CD4-positive, alpha-beta T cell (primary cell): ENCODE data around the gene CLEC5A. TPM values are rescaled to one million over a fixed set of nuclear protein-coding genes. Genes with fewer than 3 reads are reported as not detected.

Source experiments
- ATAC-seq: fragments of 200-7000 bp; cut with Tn5 transposase; one replicate; pipeline ENCODE4 v1.10.0; 2022; ENCODE audit warnings: mild to moderate bottlenecking; ENCODE audit not compliant: poor library complexity
- CTCF ChIA-PET: fragments of 350-600 bp; sonication (Branson Sonifier 250); formaldehyde crosslinking; loops from one replicate; lab custom pipeline; 2021; ENCODE audit warnings: antibody characterized with exemption, inconsistent platforms; lab: Charles Lee
- POLR2A ChIA-PET: fragments of 350-600 bp; sonication (Branson Sonifier 250); formaldehyde crosslinking; loops from one replicate; lab custom pipeline; 2021; ENCODE audit warnings: antibody characterized with exemption, inconsistent platforms; lab: Charles Lee
- DNase-seq, 14 experiments: peaks; one replicate each; pipeline ENCODE4 v3.0.0-alpha.2; 2013 to 2020; ENCODE audit warnings: mixed read lengths in 2 of 14
- H3K27ac ChIP-seq, 2 donors: one replicate each; pipeline versions ENCODE4 v1.5.1 to v1.7.0; 2013; ENCODE audit warnings: low read length in 2 of 2, low read depth in 1 of 2, mild to moderate bottlenecking in 1 of 2
- H3K27me3 ChIP-seq, 2 experiments: 1 replicate in 1 of 2; 2 replicates in 1 of 2; pipeline versions ENCODE4 v1.6.1 to v1.7.0; 2013; ENCODE audit warnings: low read length in 2 of 2, control low read depth in 1 of 2, mild to moderate bottlenecking in 1 of 2, moderate library complexity in 1 of 2; ENCODE audit not compliant: insufficient read depth in 2 of 2, control insufficient read depth in 1 of 2
- H3K36me3 ChIP-seq: one replicate; pipeline ENCODE4 v1.6.1; 2013; ENCODE audit warnings: low read length, control low read depth; ENCODE audit not compliant: insufficient read depth
- H3K4me1 ChIP-seq: one replicate; pipeline ENCODE4 v1.6.1; 2013; ENCODE audit warnings: low read length, control low read depth; ENCODE audit not compliant: insufficient read depth
- H3K4me3 ChIP-seq: one replicate; pipeline ENCODE4 v1.5.1; 2013; ENCODE audit warnings: mild to moderate bottlenecking, low read length, moderate library complexity
- H3K9me3 ChIP-seq, 2 experiments: 1 replicate in 1 of 2; 2 replicates in 1 of 2; pipeline versions ENCODE4 v1.6.1 to v1.7.0; 2013; ENCODE audit warnings: low read length in 2 of 2, mild to moderate bottlenecking in 2 of 2, control low read depth in 1 of 2, moderate library complexity in 1 of 2; ENCODE audit not compliant: control insufficient read depth in 1 of 2, insufficient read depth in 1 of 2
- H3K27ac Mint-ChIP-seq: one replicate; pipeline ENCODE4 v1.8.0; 2020; ENCODE audit warnings: mixed read lengths
- H3K27me3 Mint-ChIP-seq: one replicate; pipeline ENCODE4 v1.8.0; 2021; ENCODE audit warnings: mixed read lengths
- H3K36me3 Mint-ChIP-seq: one replicate; pipeline ENCODE4 v1.8.0; 2021; ENCODE audit warnings: low read depth, mixed read lengths
- H3K4me1 Mint-ChIP-seq: one replicate; pipeline ENCODE4 v1.8.0; 2021; ENCODE audit warnings: low read depth, mixed read lengths
- H3K4me3 Mint-ChIP-seq: one replicate; pipeline ENCODE4 v1.8.0; 2020; ENCODE audit warnings: mild to moderate bottlenecking, mixed read lengths
- H3K9me3 Mint-ChIP-seq: one replicate; pipeline ENCODE4 v1.8.0; 2020; ENCODE audit warnings: mixed read lengths
- intact Hi-C, 2 experiments: fragments of 100-400 bp; cut with DNase I in 1 of 2; cut with micrococcal nuclease in 1 of 2; formaldehyde crosslinking; loops; one replicate each; pipeline versions ENCODE4 v1.15.1 to v1.9.0; 2023 to 2025; cut with DNase I, micrococcal nuclease
- total RNA-seq, 174 experiments: library from RNA in 2 of 174; stranded (reverse) in 2 of 174; gene quantifications; one replicate each; pipeline ENCODE4 v1.2.3 and lab custom pipeline; 2021 to 2026
- TF ChIP-seq, protein P1 (sequence below): fragments of 200-600 bp; IDR thresholded peaks from one replicate; pipeline ENCODE4 v1.8.0; 2022; ENCODE audit warnings: antibody characterized with exemption, mild to moderate bottlenecking

CLEC5A gene
- total RNA-seq, 2 experiments from 2014 or later, result not detected

DNA sequence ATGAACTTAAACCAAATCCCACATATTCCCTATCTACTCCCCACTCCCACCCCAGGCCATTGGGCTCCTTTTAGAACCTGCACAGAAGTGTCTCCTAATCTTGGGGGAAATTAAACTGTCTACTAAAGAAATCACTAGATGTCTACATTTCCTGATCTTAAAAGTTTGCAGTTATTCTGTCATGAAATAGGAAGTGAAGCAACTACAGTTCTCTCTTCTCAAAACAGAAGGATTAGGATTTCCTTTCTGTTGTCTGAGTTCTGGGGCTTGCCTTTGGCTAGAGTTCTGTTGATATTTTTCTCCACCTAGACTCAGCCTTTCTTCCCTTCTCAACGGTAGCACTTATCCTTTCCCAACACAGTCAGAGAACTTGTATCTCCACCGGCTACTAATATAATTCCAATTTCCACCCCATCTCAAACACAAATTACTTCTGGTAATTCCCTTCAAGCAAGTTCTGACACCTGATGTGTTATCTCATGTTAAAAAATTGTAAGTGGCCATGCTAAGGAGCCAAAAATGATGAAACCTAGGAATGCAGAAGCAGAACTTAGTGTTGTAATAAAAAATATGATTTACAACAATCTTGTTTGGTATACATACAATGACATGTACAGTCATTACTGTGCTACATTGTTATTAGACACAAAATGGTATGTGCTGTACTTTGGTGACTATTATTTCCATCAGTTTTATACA lies 18.5 kb downstream of the CLEC5A start:
- intact Hi-C loops, result no loop called here
- Histone ChIP-seq H3K4me1 (no peaks in the 10 kb centered on the region), H3K9me3 (no peaks in the 10 kb centered on the region), H3K36me3 (no peaks in the 10 kb centered on the region), H3K4me3 (no peak overlapping the region), H3K27ac (no peak overlapping the region), H3K27me3 (peaks cover 0 to 2% of the 10 kb centered on the region in 2 experiments)
- TF ChIP-seq, protein P1, sequence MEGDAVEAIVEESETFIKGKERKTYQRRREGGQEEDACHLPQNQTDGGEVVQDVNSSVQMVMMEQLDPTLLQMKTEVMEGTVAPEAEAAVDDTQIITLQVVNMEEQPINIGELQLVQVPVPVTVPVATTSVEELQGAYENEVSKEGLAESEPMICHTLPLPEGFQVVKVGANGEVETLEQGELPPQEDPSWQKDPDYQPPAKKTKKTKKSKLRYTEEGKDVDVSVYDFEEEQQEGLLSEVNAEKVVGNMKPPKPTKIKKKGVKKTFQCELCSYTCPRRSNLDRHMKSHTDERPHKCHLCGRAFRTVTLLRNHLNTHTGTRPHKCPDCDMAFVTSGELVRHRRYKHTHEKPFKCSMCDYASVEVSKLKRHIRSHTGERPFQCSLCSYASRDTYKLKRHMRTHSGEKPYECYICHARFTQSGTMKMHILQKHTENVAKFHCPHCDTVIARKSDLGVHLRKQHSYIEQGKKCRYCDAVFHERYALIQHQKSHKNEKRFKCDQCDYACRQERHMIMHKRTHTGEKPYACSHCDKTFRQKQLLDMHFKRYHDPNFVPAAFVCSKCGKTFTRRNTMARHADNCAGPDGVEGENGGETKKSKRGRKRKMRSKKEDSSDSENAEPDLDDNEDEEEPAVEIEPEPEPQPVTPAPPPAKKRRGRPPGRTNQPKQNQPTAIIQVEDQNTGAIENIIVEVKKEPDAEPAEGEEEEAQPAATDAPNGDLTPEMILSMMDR, result no peak
- no peaks in the 10 kb centered on the region for H3K9me3 Mint-ChIP-seq
- ChIA-PET POLR2A (no interaction called here), CTCF (no interaction called here)
- no peak overlapping the region for H3K4me3 Mint-ChIP-seq
- ATAC-seq (no peak), DNase-seq (no peak)
- H3K36me3 Mint-ChIP-seq, result no peaks in the 10 kb centered on the region
- no peak overlapping the region for H3K27ac Mint-ChIP-seq
- H3K4me1 Mint-ChIP-seq, result no peaks in the 10 kb centered on the region
- peaks cover 11% of the 10 kb centered on the region for H3K27me3 Mint-ChIP-seq

DNA sequence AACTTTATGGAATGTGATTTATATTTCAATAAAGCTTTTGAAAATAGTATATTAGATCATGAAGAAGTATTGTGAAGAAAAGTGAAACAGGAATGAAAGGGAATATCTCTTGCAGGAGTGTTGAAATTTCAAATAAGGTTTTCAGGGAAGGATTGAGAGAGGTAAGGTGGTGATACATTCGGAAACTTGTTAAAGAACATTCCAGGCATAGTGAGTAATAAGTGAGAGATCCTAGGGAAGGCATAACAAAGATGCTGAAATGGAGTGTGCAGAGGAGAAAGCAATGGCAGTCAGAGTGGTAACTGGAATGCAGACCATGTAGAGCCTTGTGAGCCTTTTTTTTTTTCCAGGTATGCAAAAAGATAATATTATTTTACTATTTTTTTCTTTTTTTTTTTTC lies 26.5 kb downstream of the CLEC5A start:
- ATAC-seq, result no peak
- no peak overlapping the region for H3K27ac Mint-ChIP-seq
- CTCF ChIA-PET, result no interaction called here

DNA sequence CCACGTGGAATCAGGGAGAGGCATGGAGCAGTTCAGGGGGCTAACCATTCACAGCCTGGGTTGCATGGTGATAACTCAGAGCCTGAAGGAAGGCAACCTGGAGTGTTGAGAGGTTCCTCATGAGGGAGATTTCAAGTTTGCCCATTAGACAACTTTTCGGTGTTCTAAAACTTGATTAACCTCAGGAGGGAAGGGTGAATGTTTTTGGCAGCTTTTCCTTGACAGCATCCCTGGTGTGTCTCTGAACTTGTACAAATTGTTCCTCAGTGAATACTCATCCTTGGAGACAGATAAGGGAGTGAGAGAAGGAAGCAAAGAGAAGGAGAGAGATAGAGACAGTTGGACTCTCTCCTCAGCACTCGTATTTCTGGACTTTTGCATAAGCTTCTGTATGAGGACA lies 30.7 kb downstream of the CLEC5A start, which contains the start of gene OR9A4:
Gene OR9A4, plus strand, starts transcription at position 301 of the 400 bp plus-strand sequence. CDS start 2,477 bp downstream, outside the sequence.
- H3K4me3 Mint-ChIP-seq, result no peak within 1 kb of the TSS
- Histone ChIP-seq H3K4me1 (no peaks in the 10 kb centered on the region), H3K36me3 (no peaks in the 10 kb centered on the region), H3K27ac (no peak within 1 kb of the TSS), H3K4me3 (no peak within 1 kb of the TSS), H3K9me3 (no peaks in the 10 kb centered on the region), H3K27me3 (no peaks in the 10 kb centered on the region)
- H3K36me3 Mint-ChIP-seq, result no peaks in the 10 kb centered on the region
- intact Hi-C loops, result no loop called here
- peaks cover 2% of the 10 kb centered on the region for H3K9me3 Mint-ChIP-seq
- TF ChIP-seq, protein P1, result no peak
- ChIA-PET CTCF (no interaction called here), POLR2A (no interaction called here)
- peaks cover 1% of the 10 kb centered on the region for H3K27me3 Mint-ChIP-seq
- ATAC-seq (no peak), DNase-seq (no peak)
- no peaks in the 10 kb centered on the region for H3K4me1 Mint-ChIP-seq
- no peak within 1 kb of the TSS for H3K27ac Mint-ChIP-seq

More for the DNA sequence above, 26.5 kb downstream of the CLEC5A start:
- no peak overlapping the region for H3K4me3 ChIP-seq
- H3K4me1 ChIP-seq, result no peaks in the 10 kb centered on the region
- H3K9me3 Mint-ChIP-seq, result peaks cover 2% of the 10 kb centered on the region
- H3K9me3 ChIP-seq, result no peaks in the 10 kb centered on the region
- H3K36me3 ChIP-seq, result no peaks in the 10 kb centered on the region
- H3K4me3 Mint-ChIP-seq, result no peak overlapping the region
- intact Hi-C loops, result no loop called here
- TF ChIP-seq, protein P1, result no peak
- POLR2A ChIA-PET, result no interaction called here
- no peaks in the 10 kb centered on the region for H3K27me3 Mint-ChIP-seq
- no peak for DNase-seq
- H3K27me3 ChIP-seq, result no peaks in the 10 kb centered on the region
- no peaks in the 10 kb centered on the region for H3K4me1 Mint-ChIP-seq
- no peaks in the 10 kb centered on the region for H3K36me3 Mint-ChIP-seq
- H3K27ac ChIP-seq, result no peak overlapping the region
